HS-27A (cell line): ENCODE measurements around the gene NPR1.
"Not testable (repeated sequence)": the region's sequence is repeated elsewhere in the genome, so short reads cannot be mapped to it uniquely, and the experiment has no call there.

Experiments used
- DNase-seq: peaks from one replicate; pipeline ENCODE4 v3.0.0-alpha.2; 2012; ENCODE audit warnings: low read depth, missing footprints

NPR1 gene

DNA sequence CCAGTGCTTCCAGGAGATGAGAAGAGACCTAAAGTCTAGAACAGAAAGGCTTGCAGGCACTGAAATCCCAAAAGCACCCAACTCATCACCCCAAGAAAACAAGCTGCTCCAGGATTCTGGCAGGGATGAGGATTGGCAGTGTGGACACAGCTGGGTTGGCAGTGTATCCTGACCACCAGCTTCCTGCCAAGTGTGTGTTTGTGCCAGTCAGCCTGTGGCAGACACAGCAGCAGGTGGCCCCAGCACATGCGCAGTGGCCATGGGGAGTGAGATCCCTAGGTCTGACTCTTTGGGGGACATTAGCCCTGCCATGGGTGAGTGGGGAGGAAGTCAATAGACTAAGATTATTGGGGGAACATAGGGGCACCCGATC, 28.6 kb upstream of the NPR1 start:
- DNase-seq, result no peak

DNA sequence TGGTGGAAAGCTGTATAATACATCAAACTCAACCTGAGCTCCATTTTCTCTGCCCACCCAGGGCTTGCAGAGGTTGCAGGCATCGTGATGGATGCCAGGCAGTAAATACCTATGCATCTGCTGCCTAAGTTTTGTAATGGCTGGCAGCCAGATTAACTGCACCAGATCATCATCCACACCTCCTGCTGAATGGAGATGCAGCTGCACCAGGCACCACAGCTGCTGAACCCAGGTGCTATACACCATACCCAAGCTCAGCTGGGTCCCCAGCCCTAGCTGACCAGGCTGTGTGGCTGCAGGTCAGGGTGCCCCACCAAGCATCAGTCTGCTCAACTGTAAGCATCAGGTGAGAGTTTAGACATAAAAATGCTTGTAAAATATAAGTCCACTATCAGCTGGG, 26.7 kb upstream of the NPR1 start:
- no peak for DNase-seq

DNA sequence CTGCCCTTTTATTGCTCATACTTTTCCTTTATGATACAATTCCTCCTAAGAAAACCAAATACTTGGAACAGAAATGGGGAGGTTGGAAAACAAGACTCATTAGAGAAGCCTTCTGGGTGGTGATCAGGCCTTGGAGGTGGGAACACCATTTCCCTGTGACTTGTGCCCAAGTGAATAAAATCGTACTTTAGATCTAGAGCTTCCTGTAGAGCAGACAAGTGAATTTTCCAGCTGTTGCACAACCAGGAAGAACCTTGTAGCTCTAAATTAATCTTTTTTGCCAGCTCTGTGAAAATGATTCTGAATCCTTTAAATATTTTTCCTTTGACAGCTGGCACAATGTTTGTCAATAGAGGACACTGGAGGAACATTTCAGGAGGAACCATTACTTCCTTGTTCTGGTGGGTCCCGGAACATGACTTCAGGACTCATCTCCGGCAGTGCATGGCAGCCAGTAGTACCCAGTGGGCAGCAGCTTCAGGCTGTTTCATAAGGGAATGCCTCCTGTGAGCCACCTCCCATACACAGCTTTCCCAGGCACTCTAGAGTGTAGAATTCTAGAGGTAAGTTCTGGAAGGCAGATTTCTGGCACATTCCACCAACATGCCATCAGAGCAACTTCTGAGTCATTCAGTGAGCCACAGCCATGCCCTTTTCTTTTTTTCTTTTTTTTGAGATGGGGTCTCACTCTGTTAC, 25.5 kb upstream of the NPR1 start:
- no peak for DNase-seq

DNA sequence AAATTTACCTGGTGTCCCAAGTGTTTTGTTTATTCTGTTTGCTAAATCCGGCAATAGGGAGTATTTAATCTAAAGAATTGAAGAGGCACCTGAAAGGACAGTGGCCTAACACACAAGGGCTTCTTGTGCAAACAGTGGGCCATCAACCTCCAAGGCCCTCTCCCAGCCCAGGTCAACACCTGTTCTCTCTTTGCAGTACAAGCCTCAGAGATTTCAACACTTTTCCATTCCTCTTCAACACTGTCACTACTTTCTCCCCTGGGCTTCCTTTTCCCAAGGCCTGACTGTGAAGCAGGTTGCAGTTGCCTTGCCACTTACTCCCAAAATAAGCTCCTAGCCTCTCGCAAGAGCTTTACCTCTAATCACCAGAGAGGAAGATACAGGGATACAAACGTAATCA, 23.2 kb upstream of the NPR1 start:
- DNase-seq, result no peak

DNA sequence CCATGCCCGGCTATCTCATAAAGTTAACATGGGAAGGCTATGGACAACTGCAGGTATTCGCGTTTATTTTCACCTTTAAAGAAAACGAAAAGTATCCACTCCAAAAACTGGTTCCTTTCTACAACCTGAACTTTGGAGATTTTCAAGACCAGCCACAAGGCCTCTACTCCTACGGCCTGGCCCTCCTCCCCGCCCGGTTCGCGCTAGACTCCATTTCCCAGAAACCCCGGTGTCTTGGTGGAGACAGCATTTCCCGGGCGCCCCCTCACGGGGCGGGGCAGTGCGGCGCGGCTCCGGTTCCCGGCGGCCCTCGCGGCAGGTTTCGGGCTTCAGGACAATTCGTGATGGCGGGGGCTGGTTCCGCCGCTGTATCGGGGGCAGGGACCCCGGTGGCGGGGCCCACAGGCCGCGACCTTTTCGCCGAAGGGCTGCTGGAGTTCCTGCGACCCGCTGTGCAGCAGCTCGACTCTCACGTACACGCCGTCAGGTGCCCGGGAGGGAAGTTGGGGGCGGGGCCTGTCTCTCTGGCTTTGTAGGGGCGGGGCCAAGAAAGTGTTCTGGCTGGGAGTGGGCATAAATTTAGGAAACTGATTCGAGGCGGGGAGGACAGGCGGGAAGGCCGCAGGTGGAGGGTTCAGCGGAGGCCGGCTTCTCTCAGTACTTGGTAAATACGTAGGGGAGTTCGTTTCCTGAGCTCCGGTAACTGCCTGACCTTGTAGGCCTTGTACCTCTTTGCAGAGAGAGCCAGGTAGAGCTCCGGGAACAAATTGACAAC, 19.9 kb upstream of the NPR1 start, which contains the start of gene SNAPIN:
Gene SNAPIN (plus strand): TSS at position 304 of the 775 bp plus-strand sequence. CDS start 41 bp downstream, at position 345.
- peak; percentile 53 for DNase-seq

DNA sequence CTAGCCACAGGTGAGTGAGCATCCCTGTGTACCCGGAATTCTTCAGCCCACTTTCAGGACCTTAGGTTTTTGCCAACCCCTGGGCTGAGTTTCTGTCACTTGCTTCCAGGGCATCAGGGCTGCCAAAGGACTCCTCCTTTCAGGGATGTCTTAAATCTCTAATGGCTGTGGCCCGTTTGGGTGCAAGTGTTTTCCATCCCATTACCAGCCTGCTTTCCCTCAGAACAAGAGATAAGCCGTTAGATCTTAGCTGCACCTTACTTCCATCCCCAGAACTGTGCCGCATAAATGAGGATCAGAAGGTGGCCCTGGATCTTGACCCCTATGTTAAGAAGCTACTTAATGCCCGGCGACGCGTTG, 19.3 kb upstream of the NPR1 start:
- DNase-seq, result no peak

DNA sequence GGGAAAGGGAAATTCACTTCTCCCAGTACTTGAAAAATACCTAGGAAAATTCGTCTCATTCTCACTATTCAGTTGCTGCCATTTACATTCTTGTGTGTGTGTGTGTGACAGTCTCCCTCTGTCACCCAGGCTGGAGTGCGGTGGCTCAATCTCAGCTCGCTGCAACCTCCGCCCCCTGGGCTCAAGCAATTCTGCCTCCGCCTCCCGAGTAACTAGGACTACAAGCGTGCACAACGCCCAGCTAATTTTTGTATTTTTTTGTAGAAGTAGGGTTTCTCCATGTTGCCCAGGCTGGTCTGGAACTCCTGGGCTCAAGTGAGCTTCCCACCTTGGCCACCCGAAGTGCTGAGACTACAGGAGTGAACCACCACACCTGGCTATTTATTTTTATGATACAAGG, 18.8 kb upstream of the NPR1 start:
- no peak for DNase-seq

DNA sequence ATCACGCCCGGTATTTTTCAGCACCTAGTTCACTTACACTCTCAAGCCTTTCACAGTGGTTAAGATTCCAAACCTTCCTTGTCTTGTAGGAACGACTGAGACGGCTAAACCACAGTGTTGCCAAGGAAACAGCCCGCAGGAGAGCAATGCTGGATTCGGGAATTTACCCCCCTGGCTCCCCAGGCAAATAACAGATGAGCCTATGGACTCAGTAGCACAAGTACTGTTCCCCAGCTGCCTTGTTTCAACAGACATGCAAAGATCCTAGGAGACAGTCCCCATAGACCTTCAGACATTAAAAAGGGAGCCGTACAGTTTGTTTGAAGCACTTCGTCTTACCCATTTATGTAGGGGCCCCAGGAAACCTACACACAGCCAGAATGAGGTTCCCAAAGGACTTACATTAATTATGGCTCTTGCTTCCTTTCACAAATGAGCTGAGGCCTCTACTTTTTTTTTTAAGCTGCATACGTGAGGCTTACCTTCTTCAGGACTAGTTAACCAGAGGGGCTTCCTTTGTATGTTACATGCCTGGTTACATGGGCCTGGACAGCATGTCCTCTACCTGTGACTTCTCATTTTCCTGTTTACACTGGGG, 17.3 kb upstream of the NPR1 start:
- DNase-seq, result no peak

DNA sequence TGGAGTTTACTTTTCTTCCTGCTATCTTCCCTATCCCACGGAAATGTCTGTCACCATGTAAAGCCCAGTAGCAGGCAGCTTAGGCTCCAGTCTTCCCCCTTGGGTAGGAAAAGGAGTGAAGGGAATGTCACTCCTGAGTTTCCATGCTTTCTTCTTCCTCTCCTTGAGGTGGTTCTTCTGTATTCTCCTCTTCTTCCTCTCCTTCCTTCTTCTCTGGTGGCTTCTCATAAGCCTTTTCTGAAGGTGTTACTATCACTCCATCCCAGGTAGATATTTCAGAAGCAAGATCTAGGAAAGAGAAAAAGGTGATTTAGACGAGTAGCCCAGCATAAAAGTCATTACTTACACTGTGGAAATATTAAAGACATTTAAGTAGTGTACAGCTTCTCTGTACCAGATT, 16.2 kb upstream of the NPR1 start:
- DNase-seq, result no peak

DNA sequence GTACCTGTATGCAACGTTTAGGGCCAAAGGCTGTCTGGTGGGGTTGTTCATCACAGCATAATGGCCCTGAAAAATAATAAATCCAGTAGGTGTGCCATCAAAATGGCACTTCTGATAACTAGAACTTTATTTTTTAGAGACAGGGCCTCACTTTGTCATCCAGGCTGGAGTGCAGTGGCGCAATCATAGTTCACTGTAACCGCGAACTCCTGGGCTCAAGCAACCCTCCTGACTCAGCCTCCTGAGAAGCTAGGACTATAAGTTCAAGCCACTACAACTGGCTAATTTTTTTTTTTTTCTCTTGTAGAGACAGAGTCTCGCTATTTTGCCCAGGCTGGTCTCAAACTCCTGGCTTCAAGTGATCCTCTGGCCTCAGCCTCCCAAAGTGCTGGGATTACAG, 15.3 kb upstream of the NPR1 start:
- no peak for DNase-seq

DNA sequence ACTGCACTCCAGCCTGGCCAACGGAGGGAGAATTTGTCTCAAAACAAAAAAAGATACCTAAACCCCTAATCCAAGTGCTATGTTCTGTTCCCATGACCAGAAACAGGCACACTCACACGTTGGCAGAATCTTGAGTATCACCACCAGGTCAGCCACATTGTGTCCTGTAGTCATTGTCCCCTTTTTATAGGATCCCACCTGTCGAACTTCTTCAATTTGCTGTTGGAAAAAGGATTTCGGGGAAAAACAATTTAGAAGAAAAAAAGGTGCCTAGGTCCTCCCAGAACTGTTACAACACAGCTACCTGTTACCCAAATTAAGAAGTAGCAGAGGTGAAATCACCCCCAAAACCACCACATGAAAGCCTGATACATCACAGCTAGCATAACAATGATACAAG, 11.0 kb upstream of the NPR1 start:
- no peak for DNase-seq

DNA sequence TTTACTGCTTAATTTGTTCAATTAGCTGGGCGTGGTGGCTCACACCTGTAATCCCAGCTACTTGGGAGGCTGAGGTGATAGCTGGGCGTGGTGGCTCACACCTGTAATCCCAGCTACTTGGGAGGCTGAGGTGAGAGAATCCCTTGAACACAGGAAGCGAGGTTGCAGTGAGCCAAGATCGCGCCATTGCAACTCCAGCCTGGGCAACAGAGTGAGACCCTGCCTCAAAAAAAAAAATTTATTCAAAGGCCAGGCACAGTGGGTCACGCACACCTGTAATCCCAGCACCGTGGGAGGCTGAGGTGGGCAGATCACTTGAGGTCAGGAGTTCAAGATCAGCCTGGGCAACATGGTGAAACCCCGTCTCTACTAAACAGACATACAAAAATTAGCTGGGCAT, 9.8 kb upstream of the NPR1 start:
- not testable (repeated sequence) for DNase-seq

DNA sequence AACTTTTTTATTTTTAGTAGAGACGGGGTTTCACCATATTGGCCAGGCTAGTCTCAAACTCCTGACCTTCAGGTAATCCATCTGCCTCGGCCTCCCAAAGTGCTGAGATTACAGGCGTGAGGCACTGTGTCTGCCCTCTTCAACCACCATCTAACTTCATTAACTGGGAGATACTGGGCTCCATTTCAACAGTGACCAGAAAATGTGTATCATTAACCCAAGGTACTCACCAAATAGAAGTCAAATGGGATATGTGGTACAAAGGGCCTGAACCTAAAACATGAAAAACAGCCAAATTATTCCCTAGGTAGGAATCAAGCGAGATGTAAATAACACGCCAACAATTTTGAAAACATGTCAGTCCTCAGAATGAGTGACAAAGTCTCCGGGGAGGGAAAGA, 8.9 kb upstream of the NPR1 start:
- DNase-seq, result no peak

DNA sequence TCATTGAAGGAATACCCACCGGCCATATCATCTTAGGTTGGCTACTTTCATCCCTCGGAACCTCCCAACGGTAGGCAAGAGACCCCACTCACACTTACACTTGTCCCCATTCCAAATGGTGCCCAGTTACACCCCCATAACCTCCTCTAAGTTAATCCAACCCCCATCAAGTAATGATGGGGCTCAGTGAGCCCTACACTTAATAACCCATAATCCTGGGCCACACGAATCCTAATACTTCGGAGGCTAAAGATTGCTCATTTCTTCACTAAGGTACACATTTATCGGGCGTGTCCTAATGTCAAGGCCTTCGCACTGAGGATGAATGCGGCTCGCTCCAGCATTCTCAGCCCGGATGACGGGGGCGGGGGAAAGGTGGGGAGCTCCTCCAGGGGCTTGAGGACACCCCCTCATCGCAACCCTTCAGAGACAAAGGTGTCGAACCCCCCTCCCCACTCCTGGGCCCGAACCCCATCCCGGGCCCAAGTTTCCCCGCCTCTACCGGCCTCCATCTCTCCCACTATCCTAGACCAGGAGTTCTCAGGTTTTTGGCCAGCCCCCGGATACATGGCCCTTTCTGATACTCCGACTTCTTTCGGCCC, 8.1 kb upstream of the NPR1 start:
- no peak for DNase-seq

DNA sequence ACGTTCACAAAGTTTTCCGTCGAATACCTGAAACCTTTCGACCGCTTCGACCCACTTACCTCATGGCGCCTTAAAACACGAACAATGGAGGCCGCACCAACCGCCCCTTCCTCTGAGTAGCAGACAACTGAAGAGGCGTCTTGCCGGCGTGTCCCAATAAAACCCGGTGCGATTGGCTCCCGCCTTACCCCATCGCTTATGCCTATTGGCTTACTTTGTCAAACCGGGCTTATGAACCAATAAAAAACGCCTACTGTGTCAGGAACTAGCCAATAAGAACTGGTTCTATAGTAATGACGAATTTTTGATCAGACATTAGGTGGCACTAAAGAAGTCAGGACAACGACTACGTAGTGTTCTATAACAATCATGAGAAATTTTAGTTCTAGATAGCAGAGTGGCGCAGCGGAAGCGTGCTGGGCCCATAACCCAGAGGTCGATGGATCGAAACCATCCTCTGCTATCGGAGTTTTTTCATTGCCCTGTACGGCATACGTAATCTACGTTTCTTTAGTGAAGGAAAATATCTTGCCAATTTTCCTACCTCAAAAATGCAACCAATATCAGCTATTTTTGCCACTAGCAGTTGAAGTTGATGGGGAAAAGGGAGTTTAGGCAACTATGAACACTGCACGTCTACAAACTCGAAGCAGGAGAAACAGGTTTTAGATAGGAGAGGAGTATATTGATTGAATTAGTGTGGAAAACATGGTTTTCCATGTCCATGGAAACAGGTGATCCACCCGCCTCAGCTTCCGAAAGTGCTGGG, 7.4 kb upstream of the NPR1 start, which contains the start of gene ILF2:
Gene ILF2 (minus strand): TSS at position 135 of the 769 bp plus-strand sequence. CDS start 71 bp downstream, at position 64.
- peak; percentile 99 for DNase-seq

DNA sequence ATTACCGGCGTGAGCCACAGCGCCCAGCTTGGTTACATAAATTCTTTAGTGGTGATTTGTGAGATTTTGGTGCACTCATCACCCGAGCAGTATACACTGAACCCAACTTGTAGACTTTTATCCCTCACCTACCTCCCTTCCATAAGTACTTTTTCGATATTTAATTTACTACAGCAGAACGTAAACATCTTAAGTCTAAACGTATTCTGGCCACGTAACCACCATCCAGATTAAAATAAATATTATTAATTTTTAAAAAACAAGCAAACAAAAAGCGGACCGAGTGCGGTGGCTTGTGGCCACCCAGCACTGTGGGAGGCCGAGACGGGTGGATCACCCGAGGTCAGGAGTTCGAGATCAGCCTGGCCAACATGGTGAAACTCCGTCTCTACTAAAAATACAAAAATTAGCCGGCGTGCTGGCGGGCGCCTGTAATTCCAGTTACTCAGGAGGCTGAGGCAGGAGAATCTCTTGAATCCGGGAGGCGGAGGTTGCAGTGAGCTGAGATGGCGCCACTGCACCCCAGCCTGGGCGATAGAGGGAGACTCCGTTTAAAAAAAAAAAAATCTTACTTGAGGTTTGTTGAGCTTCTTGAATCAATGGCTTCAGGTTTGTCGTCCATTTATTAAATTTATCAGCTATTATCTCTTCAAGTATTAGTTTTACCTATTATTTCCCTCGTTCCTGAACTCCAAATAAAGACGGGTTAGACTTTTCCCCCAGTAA, 6.7 kb upstream of the NPR1 start:
- DNase-seq, result not testable (repeated sequence)

DNA sequence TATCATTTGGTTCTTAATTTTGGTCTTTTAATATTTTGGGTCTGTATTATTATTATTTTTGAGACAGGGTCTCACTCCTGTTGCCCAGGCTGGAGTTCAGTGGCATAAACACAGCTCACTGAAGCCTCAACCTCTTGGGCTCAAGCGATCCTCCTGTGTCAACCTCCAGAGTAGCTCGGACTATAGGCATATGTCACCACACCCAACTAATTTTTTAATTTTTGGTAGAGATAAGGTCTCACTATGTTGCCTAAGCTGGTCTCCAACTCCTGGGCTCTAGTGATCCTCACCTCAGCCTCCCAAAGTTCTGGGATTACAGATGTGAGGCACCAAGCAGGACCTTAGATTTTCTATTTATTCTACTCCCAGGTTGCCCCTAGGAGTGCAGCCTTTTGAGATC, 5.0 kb upstream of the NPR1 start:
- DNase-seq, result no peak

DNA sequence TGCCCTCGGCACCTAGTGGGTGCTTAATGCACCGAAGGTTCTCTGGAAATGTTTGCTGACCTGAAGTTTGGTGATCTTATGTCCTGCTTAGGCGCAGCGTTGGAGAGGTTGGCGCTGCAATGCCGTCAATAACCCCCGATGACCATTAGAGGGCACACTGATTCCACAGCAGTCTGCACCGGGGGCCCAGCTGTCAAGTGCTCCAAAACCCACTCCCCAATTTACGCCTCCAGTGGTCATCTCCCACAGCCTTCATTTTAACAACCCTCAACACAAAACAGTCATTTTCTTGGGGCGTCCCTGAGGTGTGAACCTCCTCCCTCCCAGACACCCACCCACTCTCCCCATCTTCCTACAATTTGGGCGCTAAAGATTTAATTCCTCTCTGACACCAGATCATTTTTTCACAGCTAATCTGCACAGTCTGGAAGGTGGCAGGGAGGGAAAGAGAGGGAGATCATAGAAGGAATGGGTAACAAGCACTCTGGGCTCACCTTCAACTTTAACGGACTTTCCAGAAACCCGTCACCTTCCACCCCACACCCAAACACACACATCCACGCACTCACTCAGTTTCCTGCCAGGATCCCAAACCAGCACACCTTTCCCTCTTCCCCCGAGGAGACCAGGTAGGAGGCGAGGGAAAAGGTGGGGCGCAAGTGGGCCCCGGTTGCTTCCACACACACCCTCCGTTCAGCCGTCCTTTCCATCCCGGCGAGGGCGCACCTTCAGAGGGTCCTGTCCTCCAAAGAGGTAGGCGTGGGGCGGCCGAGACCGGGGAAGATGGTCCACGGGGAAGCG, 570 bp upstream of the NPR1 start:
- DNase-seq, result no peak

DNA sequence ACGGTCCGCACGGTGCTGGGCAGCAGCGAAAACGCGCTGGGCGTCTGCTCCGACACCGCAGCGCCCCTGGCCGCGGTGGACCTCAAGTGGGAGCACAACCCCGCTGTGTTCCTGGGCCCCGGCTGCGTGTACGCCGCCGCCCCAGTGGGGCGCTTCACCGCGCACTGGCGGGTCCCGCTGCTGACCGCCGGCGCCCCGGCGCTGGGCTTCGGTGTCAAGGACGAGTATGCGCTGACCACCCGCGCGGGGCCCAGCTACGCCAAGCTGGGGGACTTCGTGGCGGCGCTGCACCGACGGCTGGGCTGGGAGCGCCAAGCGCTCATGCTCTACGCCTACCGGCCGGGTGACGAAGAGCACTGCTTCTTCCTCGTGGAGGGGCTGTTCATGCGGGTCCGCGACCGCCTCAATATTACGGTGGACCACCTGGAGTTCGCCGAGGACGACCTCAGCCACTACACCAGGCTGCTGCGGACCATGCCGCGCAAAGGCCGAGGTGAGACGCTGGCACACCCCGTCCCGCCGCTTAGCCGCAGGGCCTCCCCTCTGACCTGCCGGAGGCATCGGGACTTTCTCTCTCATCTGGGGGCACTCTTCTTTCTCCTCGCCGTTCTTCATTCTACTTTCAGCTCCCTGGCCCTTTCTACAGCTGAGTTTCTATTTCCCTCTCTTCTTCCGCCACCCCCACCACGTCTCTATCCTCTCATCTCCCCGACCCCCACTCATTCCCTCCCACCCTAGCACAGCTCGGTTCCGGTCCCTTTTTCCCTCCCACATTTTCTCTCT, 1.0 kb downstream of the NPR1 start:
- DNase-seq, result no peak

DNA sequence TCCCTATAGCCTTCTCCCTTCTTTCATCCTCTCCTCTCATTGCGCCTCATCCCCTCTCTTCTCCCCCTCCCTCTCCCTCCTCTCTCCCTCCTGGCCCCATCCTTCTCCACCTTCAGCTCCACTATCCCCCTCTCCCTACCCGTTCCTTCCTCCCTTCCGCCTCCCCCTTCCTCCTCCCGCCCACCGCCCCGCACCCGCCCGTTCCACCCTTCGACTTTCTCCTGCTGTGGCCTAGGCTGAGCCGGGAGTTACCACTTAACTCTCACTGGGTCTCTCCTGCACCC, 1.6 kb downstream of the NPR1 start:
- DNase-seq, result no peak
